ENCODE results near the gene CCDC73. TPM values are rescaled to one million over a fixed set of nuclear protein-coding genes. Genes with fewer than 3 reads are reported as not detected.
A peak's percentile ranks its signal among the peaks of the same experiment; 100 is the strongest.

CCDC73 gene
- total RNA-seq, 1 donor: not detected

DNA sequence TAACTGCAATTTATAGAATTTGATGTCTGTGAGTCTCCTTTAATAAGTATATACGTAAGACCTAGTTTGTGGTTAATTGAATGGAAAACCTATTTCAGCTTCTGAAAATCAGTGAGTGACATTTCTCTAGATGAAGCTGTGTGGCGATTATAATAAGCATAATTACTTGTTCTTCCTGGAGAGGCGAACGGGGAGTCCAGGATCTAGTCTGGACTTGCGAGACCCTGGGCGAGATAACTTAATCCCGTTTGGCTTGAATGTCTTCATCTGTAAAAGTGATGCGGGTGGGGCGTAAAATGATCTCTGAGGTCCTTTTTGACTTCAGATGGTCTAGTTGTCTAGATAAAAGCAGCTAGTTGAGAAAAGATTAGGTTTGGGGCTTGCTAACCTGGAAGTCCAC, 36.3 kb upstream of the CCDC73 start:
- no peaks in the 10 kb centered on the region for H3K36me3 ChIP-seq (ENCODE audit: insufficient read depth, low read length)
- H4K20me1 ChIP-seq (ENCODE audit: insufficient read depth, low read length): no peaks in the 10 kb centered on the region
- peaks cover 24% of the 10 kb centered on the region for H3K27me3 ChIP-seq (ENCODE audit: insufficient read depth, low read length)
- no peak overlapping the region for H2AFZ ChIP-seq (ENCODE audit: low read length)
- no peak overlapping the region for H3K27ac ChIP-seq (ENCODE audit: low read depth, low read length)
- TF ChIP-seq, protein P1, sequence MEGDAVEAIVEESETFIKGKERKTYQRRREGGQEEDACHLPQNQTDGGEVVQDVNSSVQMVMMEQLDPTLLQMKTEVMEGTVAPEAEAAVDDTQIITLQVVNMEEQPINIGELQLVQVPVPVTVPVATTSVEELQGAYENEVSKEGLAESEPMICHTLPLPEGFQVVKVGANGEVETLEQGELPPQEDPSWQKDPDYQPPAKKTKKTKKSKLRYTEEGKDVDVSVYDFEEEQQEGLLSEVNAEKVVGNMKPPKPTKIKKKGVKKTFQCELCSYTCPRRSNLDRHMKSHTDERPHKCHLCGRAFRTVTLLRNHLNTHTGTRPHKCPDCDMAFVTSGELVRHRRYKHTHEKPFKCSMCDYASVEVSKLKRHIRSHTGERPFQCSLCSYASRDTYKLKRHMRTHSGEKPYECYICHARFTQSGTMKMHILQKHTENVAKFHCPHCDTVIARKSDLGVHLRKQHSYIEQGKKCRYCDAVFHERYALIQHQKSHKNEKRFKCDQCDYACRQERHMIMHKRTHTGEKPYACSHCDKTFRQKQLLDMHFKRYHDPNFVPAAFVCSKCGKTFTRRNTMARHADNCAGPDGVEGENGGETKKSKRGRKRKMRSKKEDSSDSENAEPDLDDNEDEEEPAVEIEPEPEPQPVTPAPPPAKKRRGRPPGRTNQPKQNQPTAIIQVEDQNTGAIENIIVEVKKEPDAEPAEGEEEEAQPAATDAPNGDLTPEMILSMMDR (IDR thresholded peaks at IDR 0.05; ENCODE audit: extremely low read depth, low read depth, low read length): no peak
- no peak overlapping the region for H3K4me3 ChIP-seq (ENCODE audit: insufficient read depth, low read length)
- no peaks in the 10 kb centered on the region for H3K79me2 ChIP-seq (ENCODE audit: insufficient read depth, low read length)
- H3K9me3 ChIP-seq (ENCODE audit: low read depth, low read length): no peaks in the 10 kb centered on the region
- DNase-seq (ENCODE audit: insufficient read length, low spot score, missing footprints): peak; percentile 65
- no peak overlapping the region for H3K4me2 ChIP-seq (ENCODE audit: insufficient read depth, low read length)
- peaks cover 3% of the 10 kb centered on the region for H3K4me1 ChIP-seq (ENCODE audit: insufficient read depth, low read length)

DNA sequence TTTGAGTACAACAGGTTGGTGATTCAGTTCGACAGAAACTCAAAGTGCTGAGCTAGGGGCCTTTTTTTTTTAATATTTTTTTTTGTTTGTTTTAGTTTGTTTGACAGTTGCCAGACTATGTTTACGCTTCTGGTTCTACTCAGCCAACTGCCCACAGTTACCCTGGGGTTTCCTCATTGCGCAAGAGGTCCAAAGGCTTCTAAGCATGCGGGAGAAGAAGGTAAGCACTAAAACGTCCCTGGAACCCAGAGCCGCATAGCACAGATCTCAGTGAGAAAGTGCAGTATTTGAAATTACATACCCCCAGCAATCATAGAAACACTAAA, 35.9 kb upstream of the CCDC73 start:
- DNase-seq (ENCODE audit: insufficient read length, low spot score, missing footprints): peak; percentile 27
- H3K27me3 ChIP-seq (ENCODE audit: insufficient read depth, low read length): peaks cover 24% of the 10 kb centered on the region
- H3K9me3 ChIP-seq (ENCODE audit: low read depth, low read length): no peaks in the 10 kb centered on the region
- no peaks in the 10 kb centered on the region for H3K36me3 ChIP-seq (ENCODE audit: insufficient read depth, low read length)
- H2AFZ ChIP-seq (ENCODE audit: low read length): peak overlapping the region; percentile 27
- H3K4me2 ChIP-seq (ENCODE audit: insufficient read depth, low read length): peak overlapping the region; percentile 78
- peak overlapping the region; percentile 69 for H3K4me3 ChIP-seq (ENCODE audit: insufficient read depth, low read length)
- H3K4me1 ChIP-seq (ENCODE audit: insufficient read depth, low read length): peaks cover 3% of the 10 kb centered on the region
- H3K27ac ChIP-seq (ENCODE audit: low read depth, low read length): no peak overlapping the region
- no peaks in the 10 kb centered on the region for H4K20me1 ChIP-seq (ENCODE audit: insufficient read depth, low read length)
- no peaks in the 10 kb centered on the region for H3K79me2 ChIP-seq (ENCODE audit: insufficient read depth, low read length)
- TF ChIP-seq, protein P1 (IDR thresholded peaks at IDR 0.05; ENCODE audit: extremely low read depth, low read depth, low read length): no peak

DNA sequence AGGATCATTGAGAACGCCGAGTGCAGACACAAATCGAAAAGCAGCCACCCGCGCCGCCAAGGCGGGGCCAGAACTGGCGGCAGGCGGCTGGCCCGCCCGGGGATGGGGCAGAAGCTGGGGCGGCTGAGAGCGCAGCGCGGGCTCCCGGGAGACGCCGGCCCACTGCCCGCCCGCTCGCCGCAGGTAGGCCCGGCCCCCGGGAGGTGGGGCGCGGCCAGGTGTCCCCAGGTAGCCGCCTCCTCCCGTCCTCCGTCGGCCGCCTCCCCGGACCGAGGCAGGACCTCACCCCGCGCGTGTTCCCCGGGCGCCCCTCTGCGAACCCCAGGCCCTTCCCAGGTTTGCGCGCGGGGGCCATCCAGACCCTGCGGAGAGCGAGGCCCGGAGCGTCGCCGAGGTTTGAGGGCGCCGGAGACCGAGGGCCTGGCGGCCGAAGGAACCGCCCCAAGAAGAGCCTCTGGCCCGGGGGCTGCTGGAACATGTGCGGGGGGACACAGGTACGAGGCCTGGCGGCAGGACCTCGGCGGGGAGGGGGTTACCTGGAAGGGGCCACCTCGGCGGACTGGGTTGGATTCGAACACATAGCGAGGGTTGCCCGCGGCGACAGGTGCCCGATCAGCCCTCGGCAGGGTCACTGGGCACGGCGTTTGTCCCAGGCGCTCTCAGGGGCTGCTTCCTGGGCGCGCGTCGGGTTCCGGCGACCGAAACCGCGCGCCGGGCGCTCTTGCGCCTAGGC, 35.4 kb upstream of the CCDC73 start, which contains the start of gene PRRG4:
Gene PRRG4 (plus strand): TSS at position 248 of the 733 bp plus-strand sequence. CDS start 603 bp downstream, outside the sequence.
- H4K20me1 ChIP-seq (ENCODE audit: insufficient read depth, low read length): no peaks in the 10 kb centered on the region
- no peaks in the 10 kb centered on the region for H3K9me3 ChIP-seq (ENCODE audit: low read depth, low read length)
- H3K27ac ChIP-seq (ENCODE audit: low read depth, low read length): no peak within 1 kb of the TSS
- peak within 1 kb of the TSS; percentile 69 for H3K4me3 ChIP-seq (ENCODE audit: insufficient read depth, low read length)
- H3K79me2 ChIP-seq (ENCODE audit: insufficient read depth, low read length): no peaks in the 10 kb centered on the region
- TF ChIP-seq, protein P1 (IDR thresholded peaks at IDR 0.05; ENCODE audit: extremely low read depth, low read depth, low read length): no peak
- DNase-seq (ENCODE audit: insufficient read length, low spot score, missing footprints): peak; percentile 94
- peak within 1 kb of the TSS; percentile 78 for H3K4me2 ChIP-seq (ENCODE audit: insufficient read depth, low read length)
- H3K4me1 ChIP-seq (ENCODE audit: insufficient read depth, low read length): peaks cover 3% of the 10 kb centered on the region
- H2AFZ ChIP-seq (ENCODE audit: low read length): peak within 1 kb of the TSS; percentile 86
- H3K36me3 ChIP-seq (ENCODE audit: insufficient read depth, low read length): no peaks in the 10 kb centered on the region
- peaks cover 24% of the 10 kb centered on the region for H3K27me3 ChIP-seq (ENCODE audit: insufficient read depth, low read length)

DNA sequence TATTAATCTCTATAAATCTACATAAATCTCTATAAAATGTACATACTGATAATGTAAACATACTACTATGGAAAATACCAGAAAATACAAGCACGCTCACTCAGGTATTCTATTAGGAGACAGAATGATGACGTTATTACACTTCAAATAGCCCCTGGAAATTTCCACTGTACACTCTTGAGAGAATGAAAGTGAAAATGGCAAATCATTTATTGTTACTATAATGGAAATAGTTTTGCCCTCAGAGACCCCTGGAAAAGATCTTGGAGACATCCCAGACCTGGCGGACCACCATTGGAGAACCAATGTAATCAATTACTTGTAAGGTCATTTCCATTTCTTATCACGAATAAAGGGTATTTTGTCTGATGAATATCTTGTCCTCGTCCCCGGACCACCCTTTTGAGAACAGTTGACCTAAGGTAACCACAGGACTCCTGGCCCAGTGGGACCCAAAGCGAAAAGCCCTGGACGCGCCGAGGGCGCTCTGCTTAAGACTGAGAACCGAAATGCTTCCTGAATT, 34.8 kb upstream of the CCDC73 start:
- TF ChIP-seq, protein P1 (IDR thresholded peaks at IDR 0.05; ENCODE audit: extremely low read depth, low read depth, low read length): no peak
- H3K4me1 ChIP-seq (ENCODE audit: insufficient read depth, low read length): peaks cover 3% of the 10 kb centered on the region

More for the DNA sequence above, 34.8 kb upstream of the CCDC73 start:
- Histone ChIP-seq H4K20me1 (ENCODE audit: insufficient read depth, low read length) (no peaks in the 10 kb centered on the region), H3K4me2 (ENCODE audit: insufficient read depth, low read length) (peak overlapping the region; percentile 78), H3K27ac (ENCODE audit: low read depth, low read length) (no peak overlapping the region), H3K9me3 (ENCODE audit: low read depth, low read length) (no peaks in the 10 kb centered on the region), H2AFZ (ENCODE audit: low read length) (peak overlapping the region; percentile 86), H3K36me3 (ENCODE audit: insufficient read depth, low read length) (no peaks in the 10 kb centered on the region), H3K4me3 (ENCODE audit: insufficient read depth, low read length) (peak overlapping the region; percentile 69), H3K79me2 (ENCODE audit: insufficient read depth, low read length) (no peaks in the 10 kb centered on the region), H3K27me3 (ENCODE audit: insufficient read depth, low read length) (peaks cover 24% of the 10 kb centered on the region)
- DNase-seq (ENCODE audit: insufficient read length, low spot score, missing footprints): peak; percentile 22
